Measurements from ENCODE around the gene SLC7A9. TPM values are rescaled to one million over a fixed set of nuclear protein-coding genes. Genes with fewer than 3 reads are reported as not detected.

The SLC7A9 gene
- total RNA-seq, 1 donor from 2014 or later: 0.64 TPM

GRCh38 chr19:32781280-32781679 is 88.3 kb downstream of the SLC7A9 start:
- peaks cover 4% of the 10 kb centered on the region for H3K9me3 Mint-ChIP-seq (ENCODE audit: unreplicated experiment)
- peaks cover 8% of the 10 kb centered on the region for H3K36me3 Mint-ChIP-seq (ENCODE audit: unreplicated experiment)

More at GRCh38 chr19:32781280-32781679, 88.3 kb downstream of the SLC7A9 start:
- Mint-ChIP-seq H3K4me1 (ENCODE audit: low read depth, unreplicated experiment) (no peaks in the 10 kb centered on the region), H3K4me3 (ENCODE audit: unreplicated experiment) (no peak overlapping the region), H3K27me3 (ENCODE audit: unreplicated experiment) (no peaks in the 10 kb centered on the region), H3K27ac (ENCODE audit: unreplicated experiment) (no peak overlapping the region)
- no peak for TF ChIP-seq CTCF (IDR thresholded peaks at IDR 0.05; ENCODE audit: partially characterized antibody, unreplicated experiment)
- DNase-seq: no peak

Other genes with a start within 250 kb of the SLC7A9 start
- gene ANKRD27, start 194.6 kb downstream of the SLC7A9 start, total RNA-seq (ENCODE audit: unreplicated experiment): 15.3 TPM
- not detected for gene RGS9BP, start 193.9 kb downstream of the SLC7A9 start, total RNA-seq (ENCODE audit: unreplicated experiment)
- gene NUDT19, start 177.9 kb downstream of the SLC7A9 start, total RNA-seq (ENCODE audit: unreplicated experiment): 3.2 TPM
- not detected for gene TDRD12, start 150.0 kb downstream of the SLC7A9 start, total RNA-seq (ENCODE audit: unreplicated experiment)
- 42.5 TPM for gene CEP89, start 102.2 kb upstream of the SLC7A9 start, total RNA-seq (ENCODE audit: unreplicated experiment)
- gene FAAP24, start 102.5 kb upstream of the SLC7A9 start, total RNA-seq (ENCODE audit: unreplicated experiment): 1.4 TPM
- gene RHPN2, start 195.1 kb upstream of the SLC7A9 start, total RNA-seq (ENCODE audit: unreplicated experiment): 1.8 TPM
- gene GPATCH1, start 211.4 kb upstream of the SLC7A9 start, total RNA-seq (ENCODE audit: unreplicated experiment): 8.8 TPM